HG03565 (cell line): ENCODE measurements around the gene GPHA2.

Experiments used
- ATAC-seq: cut with Tn5 transposase; IDR thresholded peaks from one replicate; pipeline ENCODE4 v1.9.1; 2021; ENCODE audit warnings: mild to moderate bottlenecking, moderate library complexity; ENCODE audit not compliant: unreplicated experiment

The GPHA2 gene

GRCh38 chr11:64911689-64912088, 24.0 kb downstream of the GPHA2 start:
- no peak for ATAC-seq

GRCh38 chr11:64911142-64911541, 24.6 kb downstream of the GPHA2 start:
- ATAC-seq: no peak

DNA sequence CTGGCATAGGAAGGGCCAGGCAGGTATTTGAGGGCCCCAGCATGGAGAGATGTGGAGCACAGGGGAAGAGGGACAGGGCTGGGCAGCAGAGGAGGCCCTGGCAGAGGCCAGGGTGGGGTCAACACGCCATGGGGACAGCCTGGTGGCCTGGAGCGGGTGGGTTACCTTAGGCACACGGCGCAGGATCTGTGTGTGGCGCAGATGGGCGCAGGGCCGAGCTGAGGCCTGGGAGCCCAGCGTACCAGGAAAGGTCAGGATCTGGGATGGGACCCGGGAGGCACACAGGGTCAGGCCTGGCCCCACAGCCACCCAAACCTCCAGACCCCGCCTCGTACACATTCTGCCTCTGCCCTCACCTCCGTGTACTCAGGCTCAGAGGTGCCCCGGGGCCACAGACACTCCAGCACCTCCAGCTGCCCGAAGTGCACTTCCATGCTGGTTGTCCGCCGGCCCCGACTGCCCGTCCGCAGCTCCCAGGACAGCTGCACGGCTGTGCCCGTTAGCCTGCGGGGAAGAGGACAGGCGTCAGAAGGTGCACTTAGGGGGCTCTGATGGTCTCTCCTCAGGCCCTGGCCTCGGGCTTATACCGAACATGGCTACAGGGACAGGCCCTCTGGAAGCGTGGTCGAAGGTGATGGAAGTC, 25.1 kb downstream of the GPHA2 start:
- no peak for ATAC-seq

- ATAC-seq: no peak
Measured at GRCh38 chr11:64909653-64910343, 25.9 kb downstream of the GPHA2 start.

DNA sequence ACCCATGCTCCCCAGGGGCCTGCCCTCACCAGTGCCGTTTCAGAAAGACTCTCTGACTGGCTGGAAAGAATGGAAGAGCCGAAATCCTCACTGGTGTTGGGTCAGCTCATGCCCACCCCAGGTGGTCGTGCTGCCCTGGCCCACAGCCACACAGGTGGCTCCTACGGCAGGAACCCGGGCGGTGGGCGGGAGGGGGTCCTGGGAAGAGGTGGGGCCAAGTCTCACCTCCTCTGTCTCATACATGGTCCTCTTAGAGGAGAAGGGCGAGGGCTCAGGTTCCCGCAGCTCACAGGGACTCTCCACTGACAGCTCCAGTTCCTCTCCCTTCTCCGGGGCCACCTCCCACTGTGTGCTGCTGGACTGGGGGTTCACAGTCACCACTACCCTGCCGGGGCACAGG, 26.9 kb downstream of the GPHA2 start:
- ATAC-seq: no peak

DNA sequence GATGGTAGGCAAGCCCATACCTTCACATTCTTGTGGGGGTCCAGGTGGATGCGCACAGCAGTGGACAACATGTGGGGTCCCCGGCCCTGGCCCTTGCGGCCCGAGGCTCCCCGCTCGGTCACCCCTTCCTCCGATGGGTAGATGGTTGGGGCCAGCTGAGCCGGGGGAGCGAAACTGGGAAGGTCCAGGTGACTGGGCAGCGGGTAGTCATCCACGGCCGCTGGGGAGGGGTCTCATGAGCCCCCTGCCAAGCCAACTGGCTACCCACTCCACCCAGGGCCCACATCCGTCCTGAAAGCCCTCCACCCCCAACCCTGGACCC, 29.4 kb downstream of the GPHA2 start:
- no peak for ATAC-seq

- ATAC-seq: no peak
Measured at GRCh38 chr11:64905516-64906313, 30.0 kb downstream of the GPHA2 start.

GRCh38 chr11:64903291-64903833, 32.3 kb downstream of the GPHA2 start:
- no peak for ATAC-seq

- ATAC-seq: no peak
Measured at GRCh38 chr11:64902102-64902900, 33.4 kb downstream of the GPHA2 start.

DNA sequence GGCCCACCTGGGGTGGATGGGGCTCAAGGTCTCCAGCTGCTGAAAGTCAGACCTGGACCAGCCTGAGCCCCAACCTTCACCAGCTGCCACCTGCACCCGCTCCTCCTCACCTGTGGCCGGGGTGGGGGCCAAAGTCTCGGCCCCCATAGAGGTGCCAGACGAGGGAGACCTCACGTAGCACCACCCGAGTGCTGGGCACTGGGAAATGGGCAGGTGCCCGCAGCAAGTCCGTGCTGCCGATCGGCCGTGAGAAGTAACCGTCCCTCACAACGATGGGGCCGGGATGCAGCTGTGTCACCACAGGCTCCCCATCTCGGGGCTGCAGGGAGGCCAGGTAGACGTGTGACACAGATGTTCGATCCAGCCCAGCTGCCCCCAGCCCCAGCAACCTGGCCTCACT, 34.9 kb downstream of the GPHA2 start:
- ATAC-seq: no peak

DNA sequence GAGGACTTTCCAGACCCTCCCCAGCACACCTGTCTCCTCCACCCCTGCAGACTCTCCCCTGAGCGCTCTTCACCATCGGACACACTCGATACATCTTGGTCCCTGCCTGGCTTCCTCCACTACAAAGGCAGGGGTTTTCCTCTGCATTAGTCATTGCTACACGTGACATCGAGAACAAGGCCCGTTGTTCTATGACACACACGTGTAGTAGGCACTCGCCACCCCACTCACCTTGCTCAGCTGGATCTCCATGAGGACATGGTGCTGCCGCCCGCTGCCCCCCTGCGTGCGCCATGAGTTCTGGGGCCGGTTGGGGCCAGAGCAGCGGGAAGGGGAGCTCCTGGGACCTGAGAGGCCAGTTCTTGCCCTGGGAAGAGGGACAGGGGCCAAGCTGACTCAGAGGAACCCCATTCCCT, 35.4 kb downstream of the GPHA2 start:
- ATAC-seq: no peak

DNA sequence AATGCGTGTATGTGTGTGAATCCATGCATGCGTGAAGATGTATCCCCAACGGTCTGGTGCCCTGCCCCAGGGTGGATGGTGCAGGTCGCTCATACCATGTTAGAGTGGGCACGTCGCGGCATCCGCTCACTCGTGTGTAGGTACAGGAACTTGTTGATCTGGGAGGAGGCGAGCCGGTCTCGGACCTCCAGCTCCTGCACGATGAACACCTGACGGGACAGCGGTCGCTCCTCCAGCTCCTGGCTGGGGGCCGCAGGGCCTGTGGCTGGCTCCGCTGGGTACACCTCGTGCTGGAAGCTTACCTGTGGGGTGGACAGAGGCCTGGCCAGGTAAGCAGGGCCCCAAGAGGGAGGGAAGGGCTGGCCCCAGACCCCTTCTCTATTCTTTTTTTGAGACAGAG, 37.2 kb downstream of the GPHA2 start:
- no peak for ATAC-seq

GRCh38 chr11:64898076-64898445, 37.6 kb downstream of the GPHA2 start:
- ATAC-seq: no peak

DNA sequence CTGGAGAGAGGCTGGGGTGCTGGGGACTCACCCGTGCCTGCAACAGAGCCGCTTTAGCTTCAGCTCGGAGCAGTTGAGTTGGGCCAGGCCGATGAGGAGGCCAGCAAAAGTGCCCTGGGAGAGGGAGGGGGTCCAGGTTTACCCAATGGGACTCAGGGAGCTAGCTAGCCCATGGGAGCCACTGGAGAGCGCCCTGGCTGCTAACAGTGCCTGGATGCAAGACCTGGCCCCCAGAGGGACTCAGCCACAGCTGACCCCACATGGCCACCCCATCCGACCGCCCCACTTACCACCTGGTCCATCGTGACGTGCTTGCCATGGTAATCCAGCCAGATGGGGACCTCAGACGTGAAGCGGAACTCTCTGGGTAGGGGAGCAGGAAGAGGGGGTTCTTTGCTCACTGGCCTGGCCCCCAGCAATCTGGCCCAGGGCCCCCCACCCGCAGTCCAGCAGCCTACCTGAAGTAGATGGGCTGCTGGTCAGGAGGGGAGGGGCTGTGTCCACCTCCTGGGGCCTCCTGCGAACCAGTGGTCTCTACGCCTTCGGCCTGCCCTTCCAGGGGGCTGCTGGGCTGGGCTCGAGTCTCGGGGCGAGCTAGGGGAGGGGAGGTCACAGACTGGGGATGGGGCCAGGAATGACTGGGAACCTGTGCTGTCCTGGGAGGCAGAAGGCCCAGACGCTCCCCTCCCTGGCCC, 38.2 kb downstream of the GPHA2 start:
- ATAC-seq: no peak

- no peak for ATAC-seq
Measured at GRCh38 chr11:64896448-64897022, 39.2 kb downstream of the GPHA2 start.

DNA sequence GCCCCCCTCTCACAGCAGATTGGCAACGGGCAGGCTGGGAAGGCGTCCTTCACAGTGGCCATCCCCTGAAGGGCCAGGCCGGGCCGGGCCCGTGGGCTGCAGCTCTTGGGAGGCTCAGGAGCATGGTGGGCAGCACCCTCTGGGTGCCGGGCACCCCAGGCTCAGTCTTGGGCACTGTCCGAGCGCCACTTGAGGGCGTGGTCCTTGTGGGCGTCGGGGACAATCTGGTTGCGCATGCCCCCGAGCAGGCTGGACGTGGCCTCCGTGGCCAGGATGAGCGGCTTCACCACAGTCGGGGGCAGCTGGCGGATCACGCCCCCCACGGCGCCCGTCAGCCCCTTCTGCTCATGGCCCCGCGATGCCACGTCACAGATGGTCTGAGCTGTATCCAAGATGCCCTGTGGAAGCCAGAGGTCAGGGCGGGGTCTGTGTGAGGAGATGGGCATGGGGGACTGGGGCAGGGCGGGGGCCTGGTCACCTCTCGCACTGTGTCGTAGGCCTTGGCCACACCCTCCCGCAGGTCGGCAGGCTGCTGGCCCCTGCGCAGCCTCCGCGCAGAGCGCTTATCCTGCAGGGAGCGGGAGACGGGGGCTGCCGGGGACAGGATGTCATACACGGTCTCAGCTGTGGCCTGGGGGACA, 40.8 kb downstream of the GPHA2 start:
- no peak for ATAC-seq

DNA sequence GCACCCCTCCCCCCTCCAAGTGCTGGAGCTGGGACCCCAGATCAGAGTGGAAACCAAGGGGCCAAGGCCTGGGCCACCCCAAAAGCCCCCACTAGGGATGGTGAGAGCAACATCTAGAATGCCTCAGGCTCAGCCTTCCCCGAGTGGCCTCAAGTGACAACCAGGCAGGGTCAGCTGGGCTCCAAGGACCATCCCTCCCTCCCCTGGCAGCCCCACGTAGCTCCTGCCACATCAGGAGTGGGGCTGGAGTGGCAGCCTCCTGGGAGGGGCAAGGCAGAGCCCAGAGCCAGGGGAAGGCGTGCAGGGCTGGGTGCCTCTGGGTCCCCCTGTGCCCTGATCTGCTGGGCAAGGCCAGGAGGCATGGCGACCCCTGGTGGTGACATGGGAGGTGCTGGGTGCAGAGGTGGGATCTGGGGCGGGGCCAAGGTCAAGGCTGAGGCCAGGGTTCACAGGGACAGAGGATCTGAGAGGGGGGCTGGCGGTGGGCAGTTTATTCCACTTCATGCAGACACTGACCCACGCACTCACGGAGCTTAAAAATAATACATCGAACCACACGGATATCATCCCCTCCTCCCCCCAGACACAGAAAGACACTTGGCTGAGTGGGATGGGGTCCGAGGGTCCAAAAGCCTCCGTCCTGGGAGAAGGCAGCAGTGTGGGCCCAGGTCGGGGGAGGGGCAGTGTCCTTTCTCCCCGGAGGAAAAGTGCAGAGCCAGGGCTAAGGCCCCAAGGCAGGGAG, 41.5 kb downstream of the GPHA2 start:
- ATAC-seq: no peak

- no peak for ATAC-seq
Measured at GRCh38 chr11:64893194-64894069, 42.3 kb downstream of the GPHA2 start.
